Activated naive CD8-positive, alpha-beta T cell treated with anti-CD3 and anti-CD28 coated beads for 36 hours (primary cell): ENCODE results near the gene TCHP. TPM values are rescaled to one million over a fixed set of nuclear protein-coding genes. Genes with fewer than 3 reads are reported as not detected.
"Not testable (repeated sequence)": the region's sequence is repeated elsewhere in the genome, so short reads cannot be mapped to it uniquely, and the experiment has no call there.

ENCODE experiments used
- DNase-seq: peaks from one replicate; pipeline ENCODE4 v3.0.0; 2021
- H3K27ac Mint-ChIP-seq: one replicate; pipeline ENCODE4 v1.8.0; 2022; ENCODE audit warnings: mild to moderate bottlenecking, moderate library complexity, mixed read lengths
- H3K27me3 Mint-ChIP-seq: one replicate; pipeline ENCODE4 v1.8.0; 2022; ENCODE audit warnings: mild to moderate bottlenecking, mixed read lengths
- H3K36me3 Mint-ChIP-seq: one replicate; pipeline ENCODE4 v1.8.0; 2021; ENCODE audit warnings: mild to moderate bottlenecking, mixed read lengths
- H3K4me1 Mint-ChIP-seq: one replicate; pipeline ENCODE4 v1.8.0; 2021; ENCODE audit warnings: mixed read lengths
- H3K4me3 Mint-ChIP-seq: one replicate; pipeline ENCODE4 v1.8.0; 2022; ENCODE audit warnings: mild to moderate bottlenecking, moderate library complexity, mixed read lengths
- H3K9me3 Mint-ChIP-seq: one replicate; pipeline ENCODE4 v1.8.0; 2022; ENCODE audit warnings: mixed read lengths
- total RNA-seq, 2 experiments: library from RNA; stranded (reverse); gene quantifications; one replicate each; pipeline ENCODE4 v1.2.3, GENCODE V29; 2021

The TCHP gene
- total RNA-seq, 2 experiments from 2014 or later: 22.9 to 24.9 TPM

DNA sequence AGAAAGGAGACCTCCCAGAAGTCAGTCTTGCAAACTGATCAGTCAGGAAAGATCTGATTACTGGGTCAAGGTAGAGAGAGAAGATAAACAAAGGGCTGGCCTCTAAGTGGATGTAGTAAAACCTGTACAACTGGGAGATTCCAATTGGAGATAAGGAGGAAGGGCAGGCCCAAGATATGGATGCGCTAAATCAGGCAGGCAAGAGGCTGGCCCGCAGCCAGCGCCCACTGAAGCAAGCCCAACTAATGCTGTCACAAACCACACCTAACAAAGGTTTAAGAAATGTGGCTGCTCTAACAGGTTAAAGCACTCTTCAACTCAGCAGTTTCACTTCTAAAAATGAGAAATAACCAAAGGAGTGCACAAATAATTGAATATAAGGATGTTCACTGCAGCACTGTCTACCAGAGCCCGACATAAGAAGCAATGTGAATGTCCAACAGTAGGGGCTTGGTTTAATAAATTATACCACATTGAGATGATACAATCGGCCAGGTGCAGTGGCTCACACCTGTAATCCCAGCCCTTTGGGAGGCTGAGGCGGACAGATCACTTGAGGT, 24.4 kb upstream of the TCHP start:
- Mint-ChIP-seq H3K4me1 (peaks cover 22% of the 10 kb centered on the region), H3K4me3 (no peak overlapping the region), H3K9me3 (no peaks in the 10 kb centered on the region), H3K27me3 (no peaks in the 10 kb centered on the region), H3K36me3 (no peaks in the 10 kb centered on the region), H3K27ac (no peak overlapping the region)
- no peak for DNase-seq

DNA sequence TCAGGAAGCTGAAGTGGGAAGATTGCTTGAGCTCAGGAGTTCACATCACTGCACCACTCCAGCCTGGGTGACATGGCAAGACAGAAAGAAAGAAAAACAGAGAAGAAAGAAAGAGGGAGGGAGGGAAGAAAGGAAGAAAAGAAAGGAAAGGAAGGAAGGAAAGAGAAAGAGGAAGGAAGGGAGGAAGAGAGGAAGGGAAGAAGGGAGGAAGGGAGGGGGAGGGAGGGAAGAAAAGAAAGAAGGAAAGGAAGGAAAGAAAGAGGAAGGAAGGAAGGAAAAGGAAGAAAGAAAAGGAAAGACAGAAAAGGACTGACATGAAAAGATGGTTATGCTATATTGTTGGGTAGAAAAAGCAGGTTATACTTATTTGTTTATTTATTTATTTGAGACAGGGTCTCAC, 23.7 kb upstream of the TCHP start:
- Mint-ChIP-seq H3K4me3 (no peak overlapping the region), H3K27me3 (no peaks in the 10 kb centered on the region), H3K27ac (no peak overlapping the region), H3K4me1 (peaks cover 25% of the 10 kb centered on the region), H3K9me3 (no peaks in the 10 kb centered on the region), H3K36me3 (no peaks in the 10 kb centered on the region)
- DNase-seq: no peak

DNA sequence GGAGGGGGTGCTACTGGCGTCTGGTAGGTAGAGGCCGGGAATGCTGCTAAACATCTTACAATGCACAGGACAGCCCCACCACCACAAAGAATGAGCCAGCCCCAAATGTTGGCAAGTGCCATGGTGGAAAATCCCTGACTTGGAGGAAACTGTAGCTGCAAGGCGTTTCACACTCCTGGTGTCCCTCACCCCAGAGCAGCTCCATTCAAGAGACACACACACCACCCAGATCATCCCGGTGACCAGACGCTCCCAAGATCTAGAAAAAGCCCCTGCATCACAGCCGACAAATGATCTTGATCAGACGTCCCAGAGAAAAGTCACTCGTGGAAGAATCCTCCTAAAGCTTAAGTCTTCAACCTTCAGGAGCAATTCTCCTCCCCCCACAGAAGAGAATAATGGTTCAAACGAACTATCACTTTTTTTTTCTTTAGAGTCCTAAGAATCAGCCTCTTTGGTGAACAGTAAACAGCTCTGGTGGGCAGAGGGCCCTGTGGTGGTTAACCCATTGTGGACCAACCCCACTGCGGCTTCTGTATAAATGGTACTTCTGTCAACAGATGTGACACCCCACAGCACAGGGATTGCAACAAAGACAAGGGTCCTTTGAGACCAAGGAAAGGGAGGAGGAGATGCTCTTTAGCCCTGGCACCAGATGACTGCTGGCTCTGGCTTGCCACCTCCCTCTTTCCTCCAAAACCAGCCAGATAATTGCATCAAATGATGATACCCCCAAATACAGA, 22.4 kb upstream of the TCHP start:
- DNase-seq: no peak
- H3K4me3 Mint-ChIP-seq: no peak overlapping the region

DNA sequence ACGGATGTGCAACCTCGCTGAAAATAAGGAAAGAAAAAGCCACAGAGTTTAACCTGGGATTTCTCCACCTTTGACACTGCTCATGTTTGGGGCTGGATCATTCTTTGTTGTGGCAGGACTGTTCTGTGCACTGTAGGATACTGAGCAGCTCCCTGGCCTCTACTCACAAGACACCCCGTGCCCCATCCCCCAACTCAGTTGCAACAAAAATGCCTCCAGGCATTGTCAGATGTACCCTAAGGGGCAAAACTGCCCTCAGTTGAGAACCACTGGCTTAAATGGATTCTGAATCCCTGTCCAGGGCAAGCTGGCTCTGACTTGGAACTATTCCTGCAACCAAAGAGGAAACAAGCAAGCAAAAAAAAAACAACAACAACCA, 21.8 kb upstream of the TCHP start:
- Mint-ChIP-seq H3K4me3 (peak overlapping the region; percentile 26), H3K4me1 (peaks cover 25% of the 10 kb centered on the region), H3K27ac (no peak overlapping the region), H3K9me3 (no peaks in the 10 kb centered on the region), H3K36me3 (no peaks in the 10 kb centered on the region), H3K27me3 (no peaks in the 10 kb centered on the region)
- no peak for DNase-seq

More for the DNA sequence above, 22.4 kb upstream of the TCHP start:
- no peak overlapping the region for H3K27ac Mint-ChIP-seq
- no peaks in the 10 kb centered on the region for H3K36me3 Mint-ChIP-seq
- peaks cover 25% of the 10 kb centered on the region for H3K4me1 Mint-ChIP-seq
- H3K9me3 Mint-ChIP-seq: no peaks in the 10 kb centered on the region
- H3K27me3 Mint-ChIP-seq: no peaks in the 10 kb centered on the region

DNA sequence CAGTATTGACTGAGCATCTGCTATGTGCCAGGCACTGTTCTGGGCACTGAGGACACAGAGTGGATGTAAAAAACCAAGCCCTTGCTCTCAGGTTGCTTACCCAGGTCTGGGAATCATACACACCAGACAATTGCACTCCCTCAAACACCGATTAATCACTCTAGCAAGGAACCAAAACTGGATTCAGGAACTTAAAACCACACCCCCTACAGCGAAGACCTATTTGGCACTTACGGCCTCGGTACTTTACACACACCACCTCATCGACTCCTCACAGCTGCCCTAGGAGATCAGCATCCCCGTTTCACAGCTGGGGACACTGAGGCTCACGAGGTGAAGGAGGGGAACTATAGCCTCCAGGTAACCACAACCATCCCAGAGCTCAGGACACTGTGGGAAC, 21.3 kb upstream of the TCHP start:
- H3K27ac Mint-ChIP-seq: no peak overlapping the region
- DNase-seq: no peak
- H3K36me3 Mint-ChIP-seq: no peaks in the 10 kb centered on the region
- no peaks in the 10 kb centered on the region for H3K9me3 Mint-ChIP-seq
- peaks cover 25% of the 10 kb centered on the region for H3K4me1 Mint-ChIP-seq
- H3K27me3 Mint-ChIP-seq: no peaks in the 10 kb centered on the region
- peak overlapping the region; percentile 99 for H3K4me3 Mint-ChIP-seq

DNA sequence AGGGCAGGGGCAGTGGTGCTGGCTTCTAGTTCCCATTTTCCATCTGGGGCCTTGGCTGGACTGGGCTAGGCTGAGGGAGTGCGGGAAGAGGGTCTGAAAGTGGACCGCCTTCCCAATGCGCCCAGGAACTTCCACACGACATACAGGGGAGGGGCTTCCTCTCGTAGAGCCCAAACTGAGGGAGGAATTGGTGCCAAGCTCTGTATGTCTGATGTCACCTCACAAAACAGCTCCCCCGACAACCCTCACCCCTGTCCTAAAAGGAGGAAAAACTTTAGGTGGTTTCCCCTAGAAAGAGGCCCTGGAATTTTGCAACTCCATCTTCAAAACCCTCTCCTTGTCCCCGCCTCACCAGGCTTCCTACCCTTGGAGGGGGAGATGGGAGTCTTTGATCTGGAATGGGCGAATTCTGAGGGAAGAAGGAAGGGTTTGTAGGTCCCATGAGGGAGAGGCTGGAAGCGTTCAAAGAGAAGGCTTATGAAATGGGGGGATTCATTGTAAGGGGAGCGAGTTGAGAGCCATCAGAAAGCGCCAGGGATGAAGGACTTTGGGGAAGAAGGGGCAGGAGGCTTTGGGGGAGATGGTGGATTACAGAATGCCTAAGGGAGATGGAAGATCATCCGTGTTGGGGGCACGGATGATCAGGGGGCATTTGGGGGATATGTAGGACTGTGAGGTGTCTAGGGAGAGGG, 20.6 kb upstream of the TCHP start:
- no peak for DNase-seq
- no peaks in the 10 kb centered on the region for H3K36me3 Mint-ChIP-seq
- H3K4me1 Mint-ChIP-seq: peaks cover 25% of the 10 kb centered on the region
- no peaks in the 10 kb centered on the region for H3K9me3 Mint-ChIP-seq
- H3K4me3 Mint-ChIP-seq: peak overlapping the region; percentile 99
- no peaks in the 10 kb centered on the region for H3K27me3 Mint-ChIP-seq
- peak overlapping the region; percentile 87 for H3K27ac Mint-ChIP-seq

DNA sequence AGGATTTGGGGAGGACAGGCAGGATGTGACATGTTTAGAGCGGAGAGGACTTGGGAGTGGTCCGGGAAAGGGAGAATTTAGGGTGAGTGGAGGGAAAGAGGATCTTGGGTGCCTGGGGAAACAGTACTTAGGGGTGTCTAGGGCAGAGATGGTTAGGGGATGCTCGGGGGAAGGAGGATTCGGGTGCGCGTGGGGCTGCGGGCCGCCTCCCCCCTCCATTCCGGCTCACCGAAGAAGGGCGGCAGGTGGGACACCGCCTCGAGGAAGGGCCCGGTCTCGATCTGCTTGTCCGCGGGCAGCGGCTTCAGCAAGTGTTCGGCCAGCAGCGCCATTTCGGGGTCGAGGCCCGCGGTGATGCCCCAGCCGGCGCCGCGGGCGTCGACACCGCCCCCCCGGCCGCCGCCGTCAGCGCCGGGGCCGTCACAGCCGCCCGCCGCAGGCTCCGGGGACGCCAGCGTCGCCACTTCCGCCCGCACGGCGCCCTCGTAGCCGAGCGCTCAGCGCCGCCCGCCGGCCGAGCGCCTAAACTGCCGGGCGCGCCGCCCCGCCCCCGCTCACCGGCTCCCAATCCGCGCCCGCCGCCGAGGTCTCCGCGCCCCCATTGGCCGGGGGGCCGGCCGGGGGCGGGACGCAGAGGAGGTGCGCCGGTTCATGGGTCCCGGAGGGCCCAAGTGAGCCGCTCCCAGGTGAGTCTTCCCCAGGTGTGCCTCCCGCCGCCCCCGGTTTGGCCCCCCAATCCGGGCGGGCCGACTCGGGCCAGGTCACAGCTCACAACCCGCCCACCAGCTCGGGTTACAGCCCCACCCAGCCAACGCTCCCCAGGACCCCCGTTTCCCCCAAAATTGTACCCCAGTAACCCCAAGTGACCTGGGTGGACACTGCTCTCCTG, 19.8 kb upstream of the TCHP start, which contains the start of gene GLTP:
Gene GLTP, minus strand, starts transcription at position 499 of the 889 bp plus-strand sequence. Its CDS starts 167 bp downstream, at position 332.
- peak; percentile 97 for DNase-seq
- Mint-ChIP-seq H3K27me3 (no peaks in the 10 kb centered on the region), H3K4me1 (peaks cover 24% of the 10 kb centered on the region), H3K36me3 (no peaks in the 10 kb centered on the region), H3K27ac (peak within 1 kb of the TSS; percentile 87), H3K9me3 (no peaks in the 10 kb centered on the region), H3K4me3 (peak within 1 kb of the TSS; percentile 99)

DNA sequence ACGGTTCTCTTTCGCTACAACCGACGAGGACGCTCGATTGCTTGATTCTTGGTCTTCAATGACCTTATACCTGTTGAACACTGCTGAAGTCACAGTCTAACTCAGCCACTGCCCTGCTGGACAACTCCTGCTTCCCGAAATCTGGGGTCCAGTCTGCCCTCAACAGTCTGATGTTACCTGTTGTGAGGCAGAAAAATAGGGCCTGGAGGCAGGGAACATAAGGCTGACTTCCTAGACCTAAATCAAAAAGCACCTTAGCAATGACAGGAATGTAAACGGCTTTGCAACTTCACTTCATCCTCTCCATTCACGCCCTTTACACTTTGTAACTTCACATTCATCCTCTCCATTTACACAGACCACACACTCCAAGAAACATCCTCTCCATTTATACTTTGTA, 19.1 kb upstream of the TCHP start:
- Mint-ChIP-seq H3K27me3 (no peaks in the 10 kb centered on the region), H3K4me1 (peaks cover 24% of the 10 kb centered on the region)

DNA sequence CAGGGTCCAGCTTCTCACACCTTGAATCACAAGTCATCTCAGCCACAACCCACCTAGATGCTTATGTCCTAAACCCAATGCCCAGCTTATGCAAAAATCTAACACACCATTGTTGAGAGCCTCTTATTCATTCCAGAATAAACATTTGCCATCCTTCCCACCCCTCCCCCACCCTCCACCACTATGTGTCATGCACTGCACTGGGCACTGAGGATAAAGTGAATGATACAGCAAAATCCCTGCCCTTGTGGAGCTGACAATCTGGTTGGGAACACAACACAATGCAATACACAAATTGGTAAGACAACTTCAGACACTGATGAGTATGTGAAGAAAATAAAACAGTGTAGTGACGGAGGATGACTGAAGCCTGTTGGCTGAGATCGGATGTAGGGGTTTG, 18.3 kb upstream of the TCHP start:
- Mint-ChIP-seq H3K4me3 (no peak overlapping the region), H3K27me3 (no peaks in the 10 kb centered on the region), H3K4me1 (peaks cover 24% of the 10 kb centered on the region), H3K27ac (no peak overlapping the region), H3K36me3 (no peaks in the 10 kb centered on the region), H3K9me3 (no peaks in the 10 kb centered on the region)
- no peak for DNase-seq

More for the DNA sequence above, 19.1 kb upstream of the TCHP start:
- peak overlapping the region; percentile 82 for H3K4me3 Mint-ChIP-seq
- H3K36me3 Mint-ChIP-seq: no peaks in the 10 kb centered on the region
- no peak for DNase-seq
- peak overlapping the region; percentile 78 for H3K27ac Mint-ChIP-seq
- H3K9me3 Mint-ChIP-seq: no peaks in the 10 kb centered on the region

DNA sequence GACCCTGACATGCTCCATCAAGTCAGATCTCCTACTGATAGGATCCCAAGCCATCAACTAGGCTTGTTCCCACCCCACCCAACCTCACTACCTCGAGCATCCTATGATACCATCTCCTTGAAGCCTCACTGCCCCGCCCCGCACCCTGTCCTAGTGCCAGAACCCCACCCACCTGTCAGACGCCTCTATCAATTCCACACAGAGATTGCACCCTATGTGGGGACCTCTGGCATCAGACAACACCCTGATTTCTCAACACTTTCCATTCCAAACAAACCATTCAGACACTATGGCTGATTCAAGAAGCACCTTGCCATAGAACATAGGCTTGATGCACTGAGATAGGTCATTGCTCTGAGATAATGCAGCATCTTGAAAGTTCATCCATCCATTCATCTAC, 16.6 kb upstream of the TCHP start:
- Mint-ChIP-seq H3K9me3 (no peaks in the 10 kb centered on the region), H3K4me1 (peaks cover 26% of the 10 kb centered on the region), H3K27me3 (no peaks in the 10 kb centered on the region), H3K4me3 (no peak overlapping the region), H3K36me3 (peaks cover 2% of the 10 kb centered on the region), H3K27ac (no peak overlapping the region)
- no peak for DNase-seq

DNA sequence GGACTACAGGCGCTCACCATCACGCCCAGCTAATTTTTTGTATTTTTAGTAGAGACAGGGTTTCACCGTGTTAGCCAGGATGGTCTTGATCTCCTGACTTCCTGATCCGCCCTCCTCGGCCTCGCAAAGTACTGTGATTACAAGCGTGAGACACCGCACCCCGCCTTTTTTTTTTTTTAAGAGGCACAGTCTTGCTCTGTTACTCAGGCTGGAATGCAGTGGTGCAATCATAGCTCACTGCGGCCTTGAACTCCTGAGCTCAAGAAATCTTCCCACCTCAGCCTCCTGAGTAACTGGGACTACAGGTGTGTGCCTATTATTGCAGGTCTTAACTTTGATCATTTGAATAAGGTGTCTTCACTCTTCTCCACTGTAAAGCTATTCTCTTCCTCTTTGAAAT, 14.5 kb upstream of the TCHP start:
- H3K36me3 Mint-ChIP-seq: peaks cover 2% of the 10 kb centered on the region
- H3K27me3 Mint-ChIP-seq: no peaks in the 10 kb centered on the region
- peaks cover 25% of the 10 kb centered on the region for H3K4me1 Mint-ChIP-seq
- DNase-seq: no peak
- no peak overlapping the region for H3K27ac Mint-ChIP-seq
- H3K9me3 Mint-ChIP-seq: no peaks in the 10 kb centered on the region
- H3K4me3 Mint-ChIP-seq: no peak overlapping the region

DNA sequence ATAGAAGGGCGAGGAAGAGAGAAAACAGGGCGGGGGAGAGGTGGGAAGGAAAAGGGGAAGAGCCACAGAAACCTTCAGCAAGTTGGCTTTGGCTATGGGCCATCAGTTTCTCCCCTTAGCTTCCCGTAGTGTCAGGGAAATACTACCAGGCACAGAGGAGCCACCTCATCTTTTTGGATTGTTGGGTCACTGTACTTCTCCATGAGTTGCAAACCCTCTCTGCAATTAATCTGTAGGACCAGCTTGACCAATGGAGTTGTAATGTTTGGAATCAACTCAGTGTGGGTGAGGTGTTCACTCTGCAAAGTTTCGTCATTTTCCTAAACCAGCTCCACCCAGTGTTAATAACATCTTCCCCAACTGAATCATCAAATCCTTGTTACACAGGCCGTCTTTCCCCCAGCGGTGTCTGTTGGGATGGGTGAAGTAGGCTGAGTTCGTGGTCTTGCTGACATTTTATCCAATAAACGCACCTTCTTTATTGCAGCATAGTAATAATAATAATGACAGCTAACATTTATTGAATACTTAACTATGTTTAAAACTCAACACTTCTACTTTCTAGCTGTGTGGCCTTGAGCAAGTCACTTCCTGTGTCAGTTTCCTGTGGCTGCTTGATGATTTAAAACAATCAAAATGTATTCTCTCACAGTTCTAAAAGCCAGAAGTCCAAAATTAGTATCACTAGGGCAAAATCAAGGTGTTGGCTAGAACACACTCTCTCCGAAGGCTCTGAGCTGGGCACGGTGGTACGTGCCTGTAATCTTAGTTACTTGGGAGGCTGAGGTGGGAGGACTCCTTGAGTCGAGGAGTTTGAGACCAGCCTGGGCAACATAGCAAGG, 11.7 kb upstream of the TCHP start:
- Mint-ChIP-seq H3K27ac (peak overlapping the region; percentile 88), H3K4me3 (peak overlapping the region; percentile 29), H3K27me3 (no peaks in the 10 kb centered on the region), H3K4me1 (peaks cover 19% of the 10 kb centered on the region), H3K36me3 (peaks cover 2% of the 10 kb centered on the region), H3K9me3 (no peaks in the 10 kb centered on the region)
- no peak for DNase-seq

DNA sequence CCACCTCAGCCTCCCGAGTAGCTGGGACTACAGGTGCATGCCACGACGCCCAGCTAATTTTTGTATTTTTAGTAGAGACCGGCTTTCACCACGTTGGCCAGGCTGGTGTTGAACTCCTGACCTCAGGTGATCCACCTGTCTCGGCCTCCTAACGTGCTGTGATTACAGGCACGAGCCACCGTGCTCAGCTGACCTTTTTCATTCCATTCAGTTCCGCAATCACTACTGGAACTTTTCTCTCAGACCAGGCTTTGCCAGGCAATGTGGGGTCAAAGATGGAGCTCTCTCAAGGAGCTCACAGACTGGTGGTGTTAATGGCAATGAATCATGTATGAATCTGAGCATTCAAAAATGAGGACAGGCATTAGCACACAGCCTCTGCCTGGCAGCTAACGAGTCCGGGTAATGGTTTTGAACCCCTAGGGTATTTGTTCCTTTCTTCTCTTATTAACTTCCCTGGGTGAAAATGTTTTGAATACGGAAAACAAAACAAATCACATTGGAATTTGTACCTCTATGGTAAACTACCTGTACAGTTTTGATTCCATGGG, 9.4 kb upstream of the TCHP start:
- H3K36me3 Mint-ChIP-seq: peaks cover 2% of the 10 kb centered on the region
- no peak overlapping the region for H3K27ac Mint-ChIP-seq
- H3K4me1 Mint-ChIP-seq: peaks cover 19% of the 10 kb centered on the region
- DNase-seq: no peak
- H3K9me3 Mint-ChIP-seq: no peaks in the 10 kb centered on the region
- no peaks in the 10 kb centered on the region for H3K27me3 Mint-ChIP-seq
- no peak overlapping the region for H3K4me3 Mint-ChIP-seq

DNA sequence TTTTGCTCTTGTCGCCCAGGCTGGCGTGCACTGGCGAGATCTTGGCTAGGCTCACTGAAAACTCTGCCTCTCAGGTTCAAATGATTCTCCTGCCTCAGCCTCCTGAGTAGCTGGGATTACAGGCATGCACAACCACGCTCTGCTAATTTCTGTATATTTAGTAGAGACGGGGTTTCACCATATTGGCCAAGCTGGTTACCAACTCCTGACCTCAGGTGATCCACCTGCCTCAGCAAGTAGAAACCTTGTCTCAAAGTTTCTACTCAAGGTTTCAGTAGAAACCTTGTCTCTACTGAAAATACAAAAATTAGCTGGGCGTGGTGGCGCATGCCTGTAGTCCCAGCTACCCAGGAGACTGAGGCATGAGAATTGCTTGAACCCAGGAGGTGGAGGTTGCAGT, 8.3 kb upstream of the TCHP start:
- not testable (repeated sequence) for H3K4me3 Mint-ChIP-seq, H3K27ac Mint-ChIP-seq, DNase-seq, H3K36me3 Mint-ChIP-seq, H3K27me3 Mint-ChIP-seq, H3K9me3 Mint-ChIP-seq
- peaks cover 19% of the 10 kb centered on the region for H3K4me1 Mint-ChIP-seq
